CD14-positive monocyte (primary cell): ENCODE data around the gene ALG3. TPM values are rescaled to one million over a fixed set of nuclear protein-coding genes. Genes with fewer than 3 reads are reported as not detected.
A peak's percentile ranks its signal among the peaks of the same experiment; 100 is the strongest.

Experiments
- DNase-seq, 3 donors: peaks; one replicate each; pipeline ENCODE4 v3.0.0-alpha.2; 2011 to 2022
- H2AFZ ChIP-seq: 2 replicates; pipeline ENCODE4 v1.6.0; 2012; ENCODE audit warnings: mild to moderate bottlenecking, low read depth, low read length, inconsistent platforms; ENCODE audit not compliant: insufficient read depth, poor library complexity, severe bottlenecking
- H3K27ac ChIP-seq, 2 donors: 1 replicate in 1 of 2; 2 replicates in 1 of 2; pipeline ENCODE4 v1.5.1; 2012 to 2013; ENCODE audit warnings: low read length in 2 of 2, control low read depth in 1 of 2, inconsistent platforms in 1 of 2, low read depth in 1 of 2, mild to moderate bottlenecking in 1 of 2
- H3K27me3 ChIP-seq, 2 donors: one replicate each; pipeline versions ENCODE4 v1.6.0 to v1.6.1; 2011 to 2013; ENCODE audit warnings: low read length in 2 of 2; ENCODE audit not compliant: control insufficient read depth in 2 of 2, insufficient read depth in 2 of 2
- H3K36me3 ChIP-seq, 2 donors: replicated peaks in 1 of 2; 1 replicate in 1 of 2; 2 replicates in 1 of 2; pipeline versions ENCODE4 v1.5.1 to v1.6.1; 2012 to 2013; ENCODE audit warnings: low read length in 2 of 2, control low read depth in 1 of 2, inconsistent platforms in 1 of 2, mild to moderate bottlenecking in 1 of 2; ENCODE audit not compliant: insufficient read depth in 2 of 2, control insufficient read depth in 1 of 2
- H3K4me1 ChIP-seq, 2 donors: 1 replicate in 1 of 2; 2 replicates in 1 of 2; pipeline versions ENCODE4 v1.5.1 to v1.6.1; 2012 to 2013; ENCODE audit warnings: low read length in 2 of 2, control low read depth in 1 of 2, inconsistent platforms in 1 of 2, mild to moderate bottlenecking in 1 of 2, moderate library complexity in 1 of 2; ENCODE audit not compliant: insufficient read depth in 2 of 2, control insufficient read depth in 1 of 2
- H3K4me2 ChIP-seq: replicated peaks from 2 replicates; pipeline ENCODE3; 2012; ENCODE audit warnings: low read length, moderate library complexity, mild to moderate bottlenecking; ENCODE audit not compliant: poor library complexity, severe bottlenecking; ENCODE audit errors: extremely low read depth
- H3K4me3 ChIP-seq, 3 experiments: fragments of 200-600 bp in 1 of 3; sonication (generic) in 1 of 3; replicated peaks in 1 of 3; 1 replicate in 2 of 3; 2 replicates in 1 of 3; pipeline ENCODE4 v1.5.1; 2011 to 2013; ENCODE audit warnings: low read length in 3 of 3, mild to moderate bottlenecking in 3 of 3, control low read depth in 2 of 3, low read depth in 2 of 3, inconsistent platforms in 1 of 3, moderate library complexity in 1 of 3
- H3K79me2 ChIP-seq: 2 replicates; pipeline ENCODE4 v1.6.0; 2012; ENCODE audit warnings: mild to moderate bottlenecking, control low read depth, inconsistent platforms, low read length, moderate library complexity; ENCODE audit not compliant: insufficient read depth
- H3K9ac ChIP-seq: 2 replicates; pipeline ENCODE4 v1.6.0; 2017; ENCODE audit warnings: low read length, mild to moderate bottlenecking; ENCODE audit not compliant: insufficient read depth, poor library complexity, severe bottlenecking
- H3K9me3 ChIP-seq, 2 donors: replicated peaks in 1 of 2; 1 replicate in 1 of 2; 2 replicates in 1 of 2; pipeline versions ENCODE4 v1.5.1 to v1.6.1; 2012 to 2013; ENCODE audit warnings: low read length in 2 of 2, control low read depth in 1 of 2; ENCODE audit not compliant: control insufficient read depth in 1 of 2, insufficient read depth in 1 of 2
- H4K20me1 ChIP-seq: 2 replicates; pipeline ENCODE4 v1.6.0; 2012; ENCODE audit warnings: mild to moderate bottlenecking, low read length, control low read depth, moderate library complexity; ENCODE audit not compliant: insufficient read depth
- H3K27ac Mint-ChIP-seq, 7 donors: one replicate each; pipeline ENCODE4 v1.8.0; 2020; ENCODE audit warnings: mild to moderate bottlenecking in 7 of 7, mixed read lengths in 7 of 7, moderate library complexity in 6 of 7, inconsistent platforms in 2 of 7
- H3K27me3 Mint-ChIP-seq, 3 donors: one replicate each; pipeline ENCODE4 v1.8.0; 2021 to 2022; ENCODE audit warnings: low read depth in 3 of 3, mild to moderate bottlenecking in 3 of 3, mixed read lengths in 3 of 3, moderate library complexity in 3 of 3, inconsistent platforms in 1 of 3
- H3K36me3 Mint-ChIP-seq, 2 donors: one replicate each; pipeline ENCODE4 v1.8.0; 2020; ENCODE audit warnings: mixed read lengths in 2 of 2, inconsistent platforms in 1 of 2, mild to moderate bottlenecking in 1 of 2
- H3K4me1 Mint-ChIP-seq: one replicate; pipeline ENCODE4 v1.8.0; 2020; ENCODE audit warnings: mild to moderate bottlenecking, mixed read lengths
- H3K4me3 Mint-ChIP-seq, 2 donors: one replicate each; pipeline ENCODE4 v1.8.0; 2020; ENCODE audit warnings: mild to moderate bottlenecking in 2 of 2, mixed read lengths in 2 of 2, moderate library complexity in 1 of 2
- H3K9me3 Mint-ChIP-seq, 7 donors: one replicate each; pipeline ENCODE4 v1.8.0; 2020 to 2022; ENCODE audit warnings: mixed read lengths in 7 of 7, mild to moderate bottlenecking in 6 of 7, moderate library complexity in 6 of 7, inconsistent platforms in 2 of 7
- CTCF ChIP-seq: fragments of 200-600 bp; IDR thresholded peaks from one replicate; pipeline ENCODE4 v1.8.0; 2022; ENCODE audit warnings: antibody characterized with exemption, mild to moderate bottlenecking
- WGBS: methylation state at CpG from one replicate; pipeline ENCODE4 v1.1.5; 2013; ENCODE audit warnings: missing lambda C conversion rate; ENCODE audit not compliant: insufficient coverage; 5-methylcytosine and 5-hydroxymethylcytosine counted together
- intact Hi-C, 2 donors: fragments of 100-400 bp; cut with micrococcal nuclease; formaldehyde crosslinking; loops; one replicate each; pipeline versions ENCODE4 v1.15.0 to v1.15.1; 2023
- polyA plus RNA-seq, 3 donors: library from polyadenylated mRNA; depleted of rRNA in 1 of 3; unstranded in 2 of 3; stranded (reverse) in 1 of 3; fragments of 300-500 nt in 2 of 3; fragments of >200 nt in 1 of 3; fragmentation: Illumina TruSeq in 2 of 3; gene quantifications; 1 replicate in 2 of 3; 2 replicates in 1 of 3; pipeline ENCODE4 v1.2.3, GENCODE V29; 2012 to 2021

Gene ALG3
- polyA plus RNA-seq, 3 donors = 29.0 to 60.8 (median 56.4) TPM

- no peak overlapping the region for H3K4me3 ChIP-seq
- H3K27ac Mint-ChIP-seq = no peak overlapping the region
- TF ChIP-seq CTCF = no peak
- intact Hi-C loops = loop anchor here in 1 of 2 donors (10.0 kb wide), 1 partner anchor 361 kb away; no protein-coding TSS in a partner anchor
- H3K36me3 ChIP-seq = peaks cover 0 to 8% of the 10 kb centered on the region in 2 donors
- H3K79me2 ChIP-seq = no peaks in the 10 kb centered on the region
- peaks cover 13% of the 10 kb centered on the region for H4K20me1 ChIP-seq
- H3K9me3 Mint-ChIP-seq = peaks cover 0 to 15% (median 8%) of the 10 kb centered on the region in 7 donors
- H3K36me3 Mint-ChIP-seq = peaks cover 21 to 27% of the 10 kb centered on the region in 2 donors
- peaks cover 5% of the 10 kb centered on the region in 2 donors for H3K4me1 ChIP-seq
- H3K9me3 ChIP-seq = peaks cover 0 to 4% of the 10 kb centered on the region in 2 donors
- no peak for DNase-seq
- 100% methylated on average over 2 of the region's 3 CpGs for WGBS
- peaks cover 10 to 18% of the 10 kb centered on the region in 2 donors for H3K27me3 ChIP-seq
- H3K9ac ChIP-seq = no peak overlapping the region
- H3K4me3 Mint-ChIP-seq = no peak overlapping the region
- no peak overlapping the region for H3K4me2 ChIP-seq
- no peak overlapping the region for H3K27ac ChIP-seq
- peaks cover 8% of the 10 kb centered on the region for H3K4me1 Mint-ChIP-seq
- H3K27me3 Mint-ChIP-seq = peaks cover 16 to 23% (median 21%) of the 10 kb centered on the region in 3 donors
- H2AFZ ChIP-seq = no peak overlapping the region
These were observed 6.7 kb upstream of the ALG3 start for GRCh38 chr3:184255291-184256039.

DNA sequence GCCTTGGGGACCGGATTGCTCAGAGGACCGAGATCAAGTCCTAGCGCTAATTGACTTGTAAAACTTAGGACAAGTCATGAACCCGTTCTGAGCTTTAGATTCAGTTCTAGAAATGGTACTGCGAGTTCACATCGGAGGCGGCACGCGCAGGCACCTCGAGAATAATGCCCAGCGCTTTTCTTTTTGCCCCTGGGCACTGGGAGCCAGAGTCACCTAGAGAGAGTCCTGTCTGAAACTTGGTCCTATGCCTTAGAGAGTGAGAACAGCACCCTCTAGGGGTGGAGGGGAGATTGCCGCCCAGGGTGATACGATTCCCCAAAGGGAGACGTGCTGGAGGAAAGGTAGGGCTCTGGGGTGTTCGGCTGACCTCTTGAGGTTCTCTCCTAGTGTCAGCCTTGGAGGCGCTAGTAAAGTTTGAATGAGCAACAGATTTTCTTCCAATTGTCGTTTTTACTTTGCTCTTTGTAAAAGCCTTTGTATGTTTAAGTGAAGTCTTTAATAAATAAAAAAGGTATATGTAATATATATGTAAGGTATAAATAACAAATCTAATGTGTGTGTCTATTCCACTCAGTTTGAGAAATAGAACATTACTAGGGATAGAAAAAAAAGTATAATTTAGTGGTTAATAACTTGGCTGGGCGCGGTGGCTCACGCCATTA is 1.5 kb upstream of the ALG3 start:
- peaks cover 14% of the 10 kb centered on the region for H3K79me2 ChIP-seq

More for the DNA sequence above, 1.5 kb upstream of the ALG3 start:
- peak overlapping the region; percentile 93 for H3K4me2 ChIP-seq
- Mint-ChIP-seq H3K27ac (peak overlapping the region in 4 of 7 donors; percentile 6 to 96 (median 60)), H3K27me3 (peaks cover 0 to 3% (median 0%) of the 10 kb centered on the region in 3 donors), H3K4me3 (peak overlapping the region; percentile 88 to 90), H3K36me3 (peaks cover 8 to 11% of the 10 kb centered on the region in 2 donors), H3K9me3 (no peaks in the 10 kb centered on the region), H3K4me1 (peaks cover 11% of the 10 kb centered on the region)
- WGBS = under 1% methylated on average over 15 of the region's 20 CpGs
- no peaks in the 10 kb centered on the region for H3K27me3 ChIP-seq
- intact Hi-C loops = loop anchor here in 1 of 2 donors (5.0 to 10.0 kb wide), 2 partner anchors 47 to 355 kb away; partner anchors contain the start of gene PSMD2
- H3K9me3 ChIP-seq = no peaks in the 10 kb centered on the region
- H3K4me1 ChIP-seq = peaks cover 15 to 24% of the 10 kb centered on the region in 2 donors
- H3K4me3 ChIP-seq = peak overlapping the region; percentile 85 to 88 (median 87)
- peaks cover 1% of the 10 kb centered on the region for H4K20me1 ChIP-seq
- peak; percentile 81 to 88 (median 83) for DNase-seq
- peaks cover 4 to 9% of the 10 kb centered on the region in 2 donors for H3K36me3 ChIP-seq
- peak overlapping the region; percentile 78 for H3K9ac ChIP-seq
- peak overlapping the region in 1 of 2 donors; percentile 87 for H3K27ac ChIP-seq
- peak overlapping the region; percentile 100 for H2AFZ ChIP-seq
- peak; percentile 87 for TF ChIP-seq CTCF
